Left lung (tissue), 10 donors: ENCODE results near the gene IL2RG. TPM values are rescaled to one million over a fixed set of nuclear protein-coding genes. Genes with fewer than 3 reads are reported as not detected.

Experiments
- ATAC-seq: fragments of 200-7000 bp; cut with Tn5 transposase; one replicate; pipeline ENCODE4 v1.9.1; 2020; ENCODE audit warnings: moderate library complexity
- DNase-seq, 4 donors: peaks; one replicate each; pipeline ENCODE4 v3.0.0-alpha.2; 2013 to 2020
- H3K27ac ChIP-seq, 2 donors: fragments of 200-600 bp; sonication (generic) in 1 of 2; one replicate each; pipeline versions ENCODE4 v1.5.0 to v1.8.0; 2020 to 2021
- H3K27me3 ChIP-seq, 2 donors: fragments of 200-600 bp; sonication (generic) in 1 of 2; one replicate each; pipeline versions ENCODE4 v1.5.0 to v1.8.0; 2020 to 2021
- H3K36me3 ChIP-seq, 2 donors: fragments of 200-600 bp; sonication (generic) in 1 of 2; one replicate each; pipeline versions ENCODE4 v1.5.0 to v1.8.0; 2020 to 2021
- H3K4me1 ChIP-seq, 2 donors: fragments of 200-600 bp; one replicate each; pipeline ENCODE4 v1.8.0; 2021
- H3K4me3 ChIP-seq, 2 donors: fragments of 200-600 bp; sonication (generic) in 1 of 2; one replicate each; pipeline versions ENCODE4 v1.5.0 to v1.8.0; 2020 to 2021; ENCODE audit warnings: mild to moderate bottlenecking in 1 of 2
- H3K9me3 ChIP-seq, 2 donors: fragments of 200-600 bp; sonication (generic) in 1 of 2; one replicate each; pipeline versions ENCODE4 v1.5.0 to v1.8.0; 2020 to 2021
- intact Hi-C, 2 donors: fragments of 100-400 bp; cut with DNase I; formaldehyde crosslinking; loops; one replicate each; pipeline versions ENCODE4 v1.11.2 to v1.14.2; 2022
- polyA plus RNA-seq, 6 donors: library from polyadenylated mRNA; unstranded; fragments of 120-200 nt; gene quantifications; one replicate each; pipeline ENCODE4 v1.2.1, GENCODE V29; 2013; ENCODE audit not compliant: insufficient read length in 6 of 6
- total RNA-seq, 2 donors: library from RNA; stranded (reverse); fragmentation: NEBNext Ultra II Directional; extraction: Animal tissue kit (Norgen Biotek cat#: 25700); gene quantifications; one replicate each; pipeline ENCODE4 v1.2.1, GENCODE V29; 2021
- TF ChIP-seq, protein P1 (sequence below), 2 donors: fragments of 200-600 bp; sonication (generic) in 1 of 2; IDR thresholded peaks; one replicate each; pipeline versions ENCODE4 v1.5.0 to v1.8.0; 2021; ENCODE audit warnings: antibody characterized with exemption in 2 of 2
- donor health status: DM: no; HTN: yes; CAD: no.
- donor health status: DM: no; HTN: no; CAD: no.

IL2RG gene
- total and polyA plus RNA-seq, 8 donors = 2.1 to 36.0 (median 3.2) TPM

DNA sequence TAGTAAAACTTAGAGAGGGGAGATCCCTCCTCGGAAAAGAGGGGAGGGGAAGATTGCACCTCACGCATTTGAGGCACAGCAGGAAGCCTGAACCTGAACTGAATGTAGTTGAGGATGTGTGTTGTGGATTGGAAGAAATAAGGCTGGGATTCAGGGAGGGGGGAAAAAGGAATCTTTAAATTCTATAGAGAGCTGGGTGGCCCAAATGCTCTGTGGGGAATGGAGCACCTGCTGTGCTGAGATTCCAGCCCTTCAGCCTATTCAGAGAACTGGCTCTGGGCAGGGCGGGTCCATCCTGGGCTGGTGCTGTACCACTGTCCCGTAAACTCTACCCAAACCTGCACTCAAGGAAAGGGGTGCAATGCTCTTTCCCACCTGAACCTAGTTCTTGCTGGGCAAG lies 11.6 kb downstream of the IL2RG start:
- Histone ChIP-seq H3K36me3 (peaks cover 0 to 7% of the 10 kb centered on the region in 2 donors), H3K4me1 (peaks cover 3 to 46% of the 10 kb centered on the region in 2 donors), H3K4me3 (no peak overlapping the region), H3K9me3 (no peaks in the 10 kb centered on the region), H3K27ac (no peak overlapping the region), H3K27me3 (no peaks in the 10 kb centered on the region)
- TF ChIP-seq, protein P1, sequence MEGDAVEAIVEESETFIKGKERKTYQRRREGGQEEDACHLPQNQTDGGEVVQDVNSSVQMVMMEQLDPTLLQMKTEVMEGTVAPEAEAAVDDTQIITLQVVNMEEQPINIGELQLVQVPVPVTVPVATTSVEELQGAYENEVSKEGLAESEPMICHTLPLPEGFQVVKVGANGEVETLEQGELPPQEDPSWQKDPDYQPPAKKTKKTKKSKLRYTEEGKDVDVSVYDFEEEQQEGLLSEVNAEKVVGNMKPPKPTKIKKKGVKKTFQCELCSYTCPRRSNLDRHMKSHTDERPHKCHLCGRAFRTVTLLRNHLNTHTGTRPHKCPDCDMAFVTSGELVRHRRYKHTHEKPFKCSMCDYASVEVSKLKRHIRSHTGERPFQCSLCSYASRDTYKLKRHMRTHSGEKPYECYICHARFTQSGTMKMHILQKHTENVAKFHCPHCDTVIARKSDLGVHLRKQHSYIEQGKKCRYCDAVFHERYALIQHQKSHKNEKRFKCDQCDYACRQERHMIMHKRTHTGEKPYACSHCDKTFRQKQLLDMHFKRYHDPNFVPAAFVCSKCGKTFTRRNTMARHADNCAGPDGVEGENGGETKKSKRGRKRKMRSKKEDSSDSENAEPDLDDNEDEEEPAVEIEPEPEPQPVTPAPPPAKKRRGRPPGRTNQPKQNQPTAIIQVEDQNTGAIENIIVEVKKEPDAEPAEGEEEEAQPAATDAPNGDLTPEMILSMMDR (IDR thresholded peaks at IDR 0.05) = no peak
- no peak for DNase-seq
- ATAC-seq = no peak
- intact Hi-C loops = no loop called here

DNA sequence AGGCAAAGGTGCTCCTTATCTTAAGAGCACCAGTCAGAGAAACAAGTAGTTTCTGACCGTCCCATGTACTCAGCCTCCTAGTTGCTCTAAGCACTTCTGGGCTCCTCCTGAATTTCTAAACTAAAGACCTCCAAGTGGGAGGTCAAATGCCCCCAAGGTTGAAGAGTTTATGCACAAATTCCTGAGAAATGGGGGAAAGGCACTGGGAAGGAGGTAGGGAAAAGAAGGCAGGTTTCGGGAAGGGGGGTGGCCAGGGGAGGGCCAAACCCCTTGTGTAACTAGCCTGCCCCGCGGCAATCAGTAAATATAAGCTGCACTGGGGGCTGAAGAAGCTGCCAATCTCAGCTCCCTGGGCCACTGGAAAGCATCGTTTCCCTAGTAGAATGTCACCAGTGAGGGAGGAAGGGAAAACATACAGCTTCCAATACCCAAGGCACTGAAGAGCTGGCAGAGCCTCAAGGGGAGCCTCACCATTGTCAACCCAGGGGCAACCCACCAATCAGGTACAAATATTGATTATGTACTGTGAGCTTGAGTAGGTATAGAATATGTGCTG lies 12.3 kb downstream of the IL2RG start:
- H3K27me3 ChIP-seq = no peaks in the 10 kb centered on the region
- H3K36me3 ChIP-seq = peaks cover 0 to 7% of the 10 kb centered on the region in 2 donors
- intact Hi-C loops = no loop called here
- H3K27ac ChIP-seq = no peak overlapping the region
- H3K4me3 ChIP-seq = no peak overlapping the region
- ATAC-seq = no peak
- H3K4me1 ChIP-seq = peaks cover 3 to 39% of the 10 kb centered on the region in 2 donors
- H3K9me3 ChIP-seq = no peaks in the 10 kb centered on the region
- TF ChIP-seq, protein P1 (IDR thresholded peaks at IDR 0.05) = no peak
- DNase-seq = no peak

DNA sequence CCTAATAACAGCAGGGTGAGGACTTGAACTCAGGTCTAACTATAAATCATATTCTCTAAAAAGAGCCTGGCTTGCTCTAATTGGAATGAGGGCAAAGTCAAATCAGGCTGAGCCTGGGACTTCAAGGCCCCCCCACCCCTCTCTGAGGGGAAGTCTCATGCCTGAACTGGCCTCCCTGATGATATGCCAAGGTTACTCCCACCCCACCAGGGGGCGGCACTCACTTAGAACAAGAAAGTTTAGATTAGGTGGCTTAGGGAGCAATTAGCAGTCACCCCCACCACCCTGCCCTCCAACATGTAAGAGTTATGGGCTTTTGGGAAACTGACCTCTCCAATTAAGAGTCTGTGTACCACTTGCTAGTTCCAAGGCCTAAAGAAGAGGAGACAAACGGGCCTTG lies 13.1 kb downstream of the IL2RG start:
- peak; percentile 20 for ATAC-seq

DNA sequence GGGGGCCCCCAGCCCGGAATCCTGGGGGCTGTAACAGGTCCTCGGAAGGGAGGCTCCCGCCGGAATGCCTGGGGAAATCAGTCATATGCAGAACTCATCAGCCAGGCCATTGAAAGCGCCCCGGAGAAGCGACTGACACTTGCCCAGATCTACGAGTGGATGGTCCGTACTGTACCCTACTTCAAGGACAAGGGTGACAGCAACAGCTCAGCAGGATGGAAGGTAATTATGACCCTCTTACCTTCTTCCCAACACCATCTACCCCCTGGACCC lies 14.7 kb downstream of the IL2RG start:
- H3K9me3 ChIP-seq = no peaks in the 10 kb centered on the region
- no peak overlapping the region for H3K27ac ChIP-seq
- H3K27me3 ChIP-seq = no peaks in the 10 kb centered on the region
- TF ChIP-seq, protein P1 (IDR thresholded peaks at IDR 0.05) = no peak
- peak overlapping the region; percentile 40 to 56 for H3K4me3 ChIP-seq
- peaks cover 0 to 23% of the 10 kb centered on the region in 2 donors for H3K4me1 ChIP-seq
- H3K36me3 ChIP-seq = peaks cover 0 to 5% of the 10 kb centered on the region in 2 donors
- intact Hi-C loops = no loop called here
- peak in 1 of 4 donors; percentile 61 for DNase-seq
- no peak for ATAC-seq

More for the DNA sequence above, 13.1 kb downstream of the IL2RG start:
- intact Hi-C loops = no loop called here
- Histone ChIP-seq H3K36me3 (peaks cover 0 to 7% of the 10 kb centered on the region in 2 donors), H3K27me3 (no peaks in the 10 kb centered on the region), H3K4me3 (no peak overlapping the region), H3K9me3 (no peaks in the 10 kb centered on the region), H3K27ac (no peak overlapping the region), H3K4me1 (peaks cover 0 to 32% of the 10 kb centered on the region in 2 donors)
- TF ChIP-seq, protein P1 (IDR thresholded peaks at IDR 0.05) = peak; percentile 15 to 63
- DNase-seq = peak in 2 of 4 donors; percentile 55 to 75

DNA sequence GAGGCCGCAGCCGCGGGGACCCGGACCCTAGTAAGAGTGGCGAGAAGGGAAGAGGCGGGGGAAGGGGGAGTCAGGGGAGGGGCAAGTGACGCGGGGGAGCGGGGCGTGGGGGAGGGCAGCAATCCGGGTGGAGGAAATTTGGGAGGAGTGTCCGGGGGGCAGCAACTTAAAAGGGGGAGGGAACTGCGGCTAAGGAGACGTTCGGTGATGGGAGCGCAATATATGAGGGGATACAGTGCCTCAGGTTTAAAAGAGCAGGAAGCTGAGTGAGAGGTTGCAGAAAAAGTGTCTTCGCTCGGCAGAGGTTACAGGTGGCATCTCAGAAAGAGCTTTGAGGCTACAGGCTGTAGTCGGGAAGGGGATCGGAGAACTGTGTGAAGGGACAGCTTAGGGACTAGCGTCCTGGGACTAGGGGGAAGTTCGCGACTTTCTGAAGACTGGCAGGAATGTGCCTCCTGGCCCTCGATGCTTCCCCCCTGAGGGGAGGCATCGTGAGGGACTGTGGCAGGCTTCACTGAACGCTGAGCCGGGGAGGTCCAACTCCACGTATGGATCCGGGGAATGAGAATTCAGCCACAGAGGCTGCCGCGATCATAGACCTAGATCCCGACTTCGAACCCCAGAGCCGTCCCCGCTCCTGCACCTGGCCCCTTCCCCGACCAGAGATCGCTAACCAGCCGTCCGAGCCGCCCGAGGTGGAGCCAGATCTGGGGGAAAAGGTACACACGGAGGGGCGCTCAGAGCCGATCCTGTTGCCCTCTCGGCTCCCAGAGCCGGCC lies 15.2 kb downstream of the IL2RG start:
- H3K4me1 ChIP-seq = peaks cover 0 to 23% of the 10 kb centered on the region in 2 donors
- H3K27ac ChIP-seq = peak overlapping the region in 1 of 2 donors; percentile 57
- no peaks in the 10 kb centered on the region for H3K27me3 ChIP-seq
- intact Hi-C loops = no loop called here
- TF ChIP-seq, protein P1 (IDR thresholded peaks at IDR 0.05) = no peak
- H3K4me3 ChIP-seq = peak overlapping the region; percentile 40 to 56
- H3K9me3 ChIP-seq = no peaks in the 10 kb centered on the region
- DNase-seq (peak in 1 of 4 donors; percentile 50), ATAC-seq (peak; percentile 79)
- no peaks in the 10 kb centered on the region for H3K36me3 ChIP-seq
